IMR-90 (cell line): ENCODE results near the gene TMEM117. TPM values are rescaled to one million over a fixed set of nuclear protein-coding genes. Genes with fewer than 3 reads are reported as not detected.

Experiments
- ATAC-seq: fragments of 200-7000 bp; cut with Tn5 transposase; 2 replicates; pipeline ENCODE4 v1.9.1; 2020; ENCODE audit warnings: low read depth, mild to moderate bottlenecking, moderate library complexity
- BruUV-seq: library from RNA; stranded (reverse); fragments of 400-500 nt; replicated peaks from 2 replicates; lab custom pipeline; 2021; lab: Mats Ljungman, UMichigan
- CTCF ChIA-PET: fragments of 300-600 bp; formaldehyde crosslinking; extraction: SDS; loops from one replicate; lab custom pipeline; 2021; ENCODE audit warnings: antibody characterized with exemption; lab: Yijun Ruan, JAX
- POLR2A ChIA-PET: fragments of 300-600 bp; sonication (Branson Sonifier 250); formaldehyde crosslinking; loops from one replicate; lab custom pipeline; 2022; ENCODE audit warnings: antibody characterized with exemption; ENCODE audit not compliant: unreplicated experiment; lab: Charles Lee
- DNase-seq: peaks from one replicate; pipeline ENCODE4 v3.0.0; 2013
- H2AFZ ChIP-seq: replicated peaks from 2 replicates; pipeline ENCODE3; 2013; ENCODE audit warnings: low read length, mild to moderate bottlenecking; ENCODE audit not compliant: poor library complexity
- H2AK5ac ChIP-seq: 2 replicates; pipeline ENCODE4 v1.6.1; 2013; ENCODE audit warnings: low read depth, low read length, inconsistent platforms
- H2AK9ac ChIP-seq: replicated peaks from 2 replicates; pipeline ENCODE3; 2013; ENCODE audit warnings: mild to moderate bottlenecking, low read depth, low read length, moderate library complexity; ENCODE audit not compliant: poor library complexity
- H2BK120ac ChIP-seq: 2 replicates; pipeline ENCODE4 v1.6.1; 2013; ENCODE audit warnings: low read depth, low read length, inconsistent platforms
- H2BK15ac ChIP-seq: 3 replicates; pipeline ENCODE4 v1.6.1; 2013; ENCODE audit warnings: low read depth, low read length, inconsistent platforms
- H2BK20ac ChIP-seq: 2 replicates; pipeline ENCODE4 v1.6.1; 2013; ENCODE audit warnings: low read depth, mild to moderate bottlenecking, inconsistent platforms, low read length, moderate library complexity
- H2BK5ac ChIP-seq: 2 replicates; pipeline ENCODE4 v1.6.1; 2013; ENCODE audit warnings: mild to moderate bottlenecking, low read depth, low read length, inconsistent platforms; ENCODE audit not compliant: poor library complexity, severe bottlenecking
- H3K14ac ChIP-seq: replicated peaks from 2 replicates; pipeline ENCODE4 v1.6.1; 2013; ENCODE audit warnings: low read depth, low read length, inconsistent platforms
- H3K18ac ChIP-seq: 2 replicates; pipeline ENCODE4 v1.6.1; 2013; ENCODE audit warnings: low read depth, low read length, control low read depth
- H3K23ac ChIP-seq: 2 replicates; pipeline ENCODE4 v1.6.1; 2013; ENCODE audit warnings: low read depth, low read length, inconsistent platforms
- H3K27ac ChIP-seq: 2 replicates; pipeline ENCODE4 v1.5.1; 2013; ENCODE audit warnings: mild to moderate bottlenecking, control low read depth, low read length; ENCODE audit not compliant: insufficient read depth
- H3K27me3 ChIP-seq: 2 replicates; pipeline ENCODE4 v1.6.1; 2013; ENCODE audit warnings: low read length; ENCODE audit not compliant: control insufficient read depth, insufficient read depth
- H3K36me3 ChIP-seq: 2 replicates; pipeline ENCODE4 v1.6.1; 2013; ENCODE audit warnings: low read length, mixed read lengths; ENCODE audit not compliant: control insufficient read depth, insufficient read depth
- H3K4ac ChIP-seq: 2 replicates; pipeline ENCODE4 v1.6.1; 2013; ENCODE audit warnings: low read depth, low read length, inconsistent platforms
- H3K4me1 ChIP-seq: 2 replicates; pipeline ENCODE4 v1.6.1; 2013; ENCODE audit warnings: low read length, mixed read lengths; ENCODE audit not compliant: control insufficient read depth, insufficient read depth
- H3K4me2 ChIP-seq: 2 replicates; pipeline ENCODE4 v1.6.1; 2013; ENCODE audit warnings: low read depth, mild to moderate bottlenecking, control low read depth, low read length, moderate library complexity
- H3K4me3 ChIP-seq: 2 replicates; pipeline ENCODE4 v1.5.1; 2013; ENCODE audit warnings: low read depth, mild to moderate bottlenecking, control low read depth, low read length, moderate library complexity; ENCODE audit not compliant: insufficient read depth
- H3K56ac ChIP-seq: 2 replicates; pipeline ENCODE4 v1.6.1; 2013; ENCODE audit warnings: low read length, inconsistent platforms; ENCODE audit not compliant: insufficient read depth; ENCODE audit errors: extremely low read depth
- H3K79me1 ChIP-seq, 2 experiments: 2 replicates each; pipeline ENCODE4 v1.6.1; 2013; ENCODE audit warnings: low read length in 2 of 2, inconsistent platforms in 1 of 2, low read depth in 1 of 2
- H3K9ac ChIP-seq: 2 replicates; pipeline ENCODE4 v1.6.1; 2013; ENCODE audit warnings: low read depth, low read length, control low read depth
- H3K9me1 ChIP-seq: 2 replicates; pipeline ENCODE4 v1.6.1; 2013; ENCODE audit warnings: low read length, inconsistent platforms; ENCODE audit not compliant: insufficient read depth
- H3K9me3 ChIP-seq: 2 replicates; pipeline ENCODE4 v1.6.1; 2013; ENCODE audit warnings: low read length; ENCODE audit not compliant: control insufficient read depth, insufficient read depth
- H4K20me1 ChIP-seq: 2 replicates; pipeline ENCODE4 v1.6.1; 2013; ENCODE audit warnings: low read length, inconsistent platforms; ENCODE audit not compliant: insufficient read depth
- H4K5ac ChIP-seq: 2 replicates; pipeline ENCODE4 v1.6.1; 2013; ENCODE audit warnings: mild to moderate bottlenecking, low read depth, low read length, control low read depth
- H4K8ac ChIP-seq, 2 experiments: 2 replicates each; pipeline ENCODE4 v1.6.1; 2013; ENCODE audit warnings: low read depth in 2 of 2, low read length in 2 of 2, control low read depth in 1 of 2, inconsistent platforms in 1 of 2
- H4K91ac ChIP-seq: 2 replicates; pipeline ENCODE4 v1.6.1; 2013; ENCODE audit warnings: low read depth, low read length, inconsistent platforms; ENCODE audit not compliant: insufficient read depth
- CEBPB ChIP-seq: IDR thresholded peaks from 2 replicates; pipeline ENCODE4 v1.6.1; 2012; ENCODE audit warnings: low read depth, low read length, improper control_type of control experiment
- MAFK ChIP-seq: IDR thresholded peaks from 2 replicates; pipeline ENCODE4 v1.6.1; 2012; ENCODE audit warnings: low read depth, low read length, improper control_type of control experiment
- dilution Hi-C: fragments of 300-500 bp; cut with HindIII; formaldehyde crosslinking; loops from one replicate; pipeline ENCODE4 v1.14.3; 2018; ENCODE audit warnings: low sequenced_read_pairs; ENCODE audit not compliant: unreplicated experiment
- in situ Hi-C: fragments of 300-500 bp; cut with MboI; formaldehyde crosslinking; loops from 3 replicates; pipeline ENCODE4 v1.14.3; 2019; ENCODE audit warnings: low sequenced_read_pairs, inconsistent platforms, mixed read lengths
- intact Hi-C: fragments of 100-400 bp; cut with micrococcal nuclease; formaldehyde crosslinking; loops from 2 replicates; pipeline ENCODE4 v1.10.0; 2022
- polyA plus RNA-seq, 3 experiments: library from polyadenylated mRNA; depleted of rRNA; stranded (reverse); fragments of >200 nt; gene quantifications; 2 replicates each; pipeline ENCODE4 v1.2.3, GENCODE V29; 2012; ENCODE audit warnings: low replicate concordance in 1 of 3
- total RNA-seq: library from RNA; depleted of rRNA; stranded (reverse); fragments of >200 nt; gene quantifications from 2 replicates; pipeline ENCODE4 v1.2.3, GENCODE V29; 2012

The TMEM117 gene
- total and polyA plus RNA-seq, 2 of the 4 experiments (the other 2 are of a cell fraction), result 8.7 to 21.0 TPM

DNA sequence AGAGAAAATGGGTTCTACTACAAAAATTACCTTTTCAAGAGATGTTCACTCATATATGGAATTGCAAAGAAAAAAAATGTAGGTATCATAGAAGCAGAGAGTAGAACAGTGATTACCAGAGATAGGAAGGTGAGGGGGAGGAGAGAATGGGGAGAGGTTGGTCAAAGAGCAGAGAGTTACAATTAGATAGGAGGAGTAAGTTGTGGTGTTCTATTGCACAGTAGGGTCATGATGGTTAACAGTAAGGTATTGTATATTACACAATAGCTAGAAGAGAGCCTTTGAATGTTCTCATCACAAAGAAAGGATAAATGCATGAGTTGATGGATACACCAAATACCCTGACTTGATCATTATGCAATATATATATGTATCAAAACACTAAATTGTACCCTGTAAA, 145.8 kb downstream of the TMEM117 start:
- H3K36me3 ChIP-seq, result no peaks in the 10 kb centered on the region
- H4K91ac ChIP-seq, result no peak overlapping the region
- ChIA-PET CTCF (no interaction called here), POLR2A (no interaction called here)
- H4K20me1 ChIP-seq, result no peaks in the 10 kb centered on the region
- no peak overlapping the region for H3K23ac ChIP-seq
- H2AK9ac ChIP-seq, result no peak overlapping the region
- H3K18ac ChIP-seq, result no peak overlapping the region
- H3K27ac ChIP-seq, result no peak overlapping the region
- no peak overlapping the region for H2BK15ac ChIP-seq
- DNase-seq, result no peak
- intact Hi-C loops, result no loop called here
- in situ Hi-C loops, result no loop called here
- H3K4me3 ChIP-seq, result no peak overlapping the region
- H2AK5ac ChIP-seq, result no peak overlapping the region
- dilution Hi-C loops, result no loop called here
- H2AFZ ChIP-seq, result no peak overlapping the region
- no peak overlapping the region for H3K4ac ChIP-seq
- no TSS peak for BruUV-seq
- H3K9ac ChIP-seq, result no peak overlapping the region
- H3K27me3 ChIP-seq, result no peaks in the 10 kb centered on the region
- no peak overlapping the region for H3K56ac ChIP-seq
- no peak for ATAC-seq
- no peaks in the 10 kb centered on the region for H3K9me1 ChIP-seq
- no peaks in the 10 kb centered on the region for H3K79me1 ChIP-seq
- H3K4me2 ChIP-seq, result no peak overlapping the region
- no peak overlapping the region for H4K5ac ChIP-seq
- H2BK5ac ChIP-seq, result no peak overlapping the region
- no peak overlapping the region for H2BK120ac ChIP-seq
- H2BK20ac ChIP-seq, result no peak overlapping the region
- no peak overlapping the region for H3K14ac ChIP-seq
- H4K8ac ChIP-seq, result no peak overlapping the region
- no peaks in the 10 kb centered on the region for H3K4me1 ChIP-seq
- H3K9me3 ChIP-seq, result no peaks in the 10 kb centered on the region
- TF ChIP-seq CEBPB (peak; percentile 73), MAFK (no peak)
